Activated T-cell treated with anti-CD3 and anti-CD28 coated beads, Interleukin-2, amount 50 U/mL, for 48 hours (primary cell): ENCODE data around the gene ZNF175.

Experiments used
- DNase-seq, 2 experiments: peaks; one replicate each; pipeline ENCODE4 v3.0.0-alpha.2; 2020

The ZNF175 gene

DNA sequence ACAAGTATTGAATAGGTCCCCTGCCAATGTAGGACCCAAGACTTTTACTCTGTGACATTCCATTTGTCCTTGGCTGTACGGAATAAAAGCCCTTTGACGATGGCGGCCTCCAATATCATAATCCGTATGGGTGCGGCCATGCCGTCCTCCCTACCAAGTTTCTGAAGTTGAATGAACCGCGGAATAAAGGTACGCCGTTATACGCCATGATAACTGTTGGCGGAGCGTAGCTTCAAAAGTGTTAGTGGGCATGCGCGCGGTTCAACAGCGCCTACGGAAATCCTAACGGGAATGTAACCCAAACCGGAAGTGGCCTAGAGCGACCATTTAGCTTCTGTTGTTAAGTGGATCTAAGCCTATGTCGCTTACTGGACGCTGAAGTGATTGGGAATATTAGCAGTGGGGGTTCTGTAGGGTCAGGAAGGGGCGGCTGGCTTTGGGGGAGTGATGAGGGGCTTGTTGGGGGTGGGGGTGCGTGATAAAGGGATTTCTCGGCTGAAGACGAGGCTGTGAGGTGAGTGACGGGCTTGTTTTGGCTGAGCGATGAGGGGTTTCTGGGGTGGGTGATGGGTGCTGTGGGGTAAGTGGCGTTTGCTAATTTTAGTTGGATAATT is at the start of gene ZNF175:
TSS of gene ZNF175 (plus strand) at position 322 of the 614 bp plus-strand sequence. CDS start 2,047 bp downstream, outside the sequence.
- peak; percentile 90 to 94 for DNase-seq

DNA sequence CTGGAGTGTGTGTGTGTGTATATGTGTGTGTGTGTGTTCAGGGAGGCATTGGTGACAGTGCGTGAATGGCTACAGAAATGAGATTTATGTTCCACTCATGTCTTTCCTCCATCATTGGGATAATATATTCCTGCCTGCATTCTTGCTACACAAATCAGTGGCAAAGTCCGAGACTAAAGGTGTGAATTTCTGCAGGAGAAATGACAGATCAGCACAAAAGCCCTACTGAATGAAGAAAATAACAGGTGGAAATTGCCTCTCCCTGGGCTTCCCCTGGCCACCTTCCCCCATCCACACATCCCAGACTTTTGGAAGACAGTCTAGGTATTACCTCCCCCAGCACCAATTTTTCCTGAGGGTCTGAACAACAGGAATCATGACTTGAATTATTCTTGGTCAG is 49.7 kb upstream of the ZNF175 start:
- DNase-seq, result no peak

- DNase-seq, result no peak
Observed at GRCh38 chr19:51521781-51522180, 49.3 kb upstream of the ZNF175 start.

DNA sequence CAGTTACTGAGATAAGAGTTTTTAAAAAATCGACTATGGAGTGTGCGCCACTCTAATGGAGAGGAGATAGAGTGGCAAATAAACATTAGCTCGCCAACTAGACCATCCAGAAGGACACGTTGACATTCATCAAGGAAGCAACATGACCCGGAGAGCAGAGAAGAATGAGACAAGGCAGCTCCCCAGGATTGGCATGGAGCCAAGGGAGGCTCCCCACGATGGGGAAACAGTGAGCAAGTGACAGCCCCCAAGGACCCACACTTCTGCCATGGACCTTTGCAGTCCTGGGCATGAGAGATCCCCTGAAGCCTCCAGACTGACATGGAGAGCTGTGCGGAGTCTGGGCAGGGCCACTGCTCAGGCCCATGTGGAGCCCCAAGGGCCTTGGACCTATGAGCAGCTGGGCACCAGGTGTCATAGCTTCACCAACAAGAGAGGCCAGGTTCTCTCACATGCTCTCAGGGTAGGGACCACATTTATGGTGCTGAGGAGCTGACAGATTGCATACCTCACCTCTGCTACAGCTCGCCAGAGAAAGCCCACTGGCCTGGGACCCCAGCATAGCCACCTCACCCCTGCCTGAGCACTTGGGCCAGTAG is 46.3 kb upstream of the ZNF175 start:
- no peak for DNase-seq

DNA sequence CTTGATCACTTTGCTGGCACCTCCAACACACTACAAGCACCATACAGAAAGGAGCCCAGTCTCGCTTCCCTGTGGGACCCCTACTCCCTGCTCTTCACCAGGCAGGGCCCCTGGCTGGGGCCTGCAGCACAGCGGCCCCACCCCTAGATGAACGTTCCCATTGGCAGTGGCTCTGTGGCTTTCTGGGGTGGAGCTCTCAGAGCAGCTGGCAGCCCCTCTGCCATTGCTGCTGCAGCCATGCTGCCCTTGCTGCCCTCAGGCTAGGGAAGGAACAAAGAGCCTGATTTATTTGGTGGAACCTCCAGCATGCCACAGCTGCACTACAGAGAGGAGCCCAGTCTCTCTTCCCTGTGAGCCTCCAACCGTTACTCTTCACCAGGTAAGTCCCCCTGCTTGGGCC is 45.4 kb upstream of the ZNF175 start:
- no peak for DNase-seq

DNA sequence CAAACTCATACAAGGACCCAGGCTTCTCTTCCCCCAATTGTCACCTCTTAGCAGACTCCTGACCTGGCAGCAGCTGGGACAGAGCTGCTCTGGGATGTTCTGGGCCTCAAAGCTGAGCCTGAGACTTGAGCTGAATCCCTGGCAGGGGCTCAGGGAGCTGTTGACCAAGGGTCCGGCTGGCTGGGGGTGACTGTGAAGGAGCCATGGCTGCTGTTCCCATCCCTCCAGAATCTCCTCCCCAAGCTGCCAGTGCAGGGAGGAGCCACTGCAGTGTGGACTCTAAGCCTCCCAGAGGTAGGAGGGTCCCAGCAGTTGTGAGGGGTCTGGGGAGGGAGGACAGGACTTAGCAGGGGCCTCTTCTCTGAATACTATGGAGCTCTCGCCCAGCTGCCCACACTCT is 41.8 kb upstream of the ZNF175 start:
- no peak for DNase-seq

DNA sequence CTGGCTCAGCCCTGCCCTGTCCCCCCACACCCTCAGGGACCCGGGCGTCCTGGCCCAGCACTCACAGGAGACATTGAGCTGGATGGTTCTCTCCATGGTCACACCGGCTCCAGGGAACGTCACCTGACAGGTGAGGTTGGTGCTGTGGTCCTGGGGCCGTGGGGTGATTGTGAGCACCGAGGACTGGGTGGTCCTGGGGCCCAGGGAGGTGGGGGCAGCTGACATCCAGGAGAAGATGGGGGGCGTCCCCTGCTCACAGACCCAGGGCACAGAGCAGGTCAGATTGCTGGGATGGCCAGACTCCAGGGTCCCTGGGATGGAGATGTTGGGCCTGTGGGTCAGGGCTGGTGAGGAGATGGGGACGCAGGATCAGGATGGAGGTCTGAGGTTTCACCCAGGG is 40.5 kb upstream of the ZNF175 start:
- no peak for DNase-seq

DNA sequence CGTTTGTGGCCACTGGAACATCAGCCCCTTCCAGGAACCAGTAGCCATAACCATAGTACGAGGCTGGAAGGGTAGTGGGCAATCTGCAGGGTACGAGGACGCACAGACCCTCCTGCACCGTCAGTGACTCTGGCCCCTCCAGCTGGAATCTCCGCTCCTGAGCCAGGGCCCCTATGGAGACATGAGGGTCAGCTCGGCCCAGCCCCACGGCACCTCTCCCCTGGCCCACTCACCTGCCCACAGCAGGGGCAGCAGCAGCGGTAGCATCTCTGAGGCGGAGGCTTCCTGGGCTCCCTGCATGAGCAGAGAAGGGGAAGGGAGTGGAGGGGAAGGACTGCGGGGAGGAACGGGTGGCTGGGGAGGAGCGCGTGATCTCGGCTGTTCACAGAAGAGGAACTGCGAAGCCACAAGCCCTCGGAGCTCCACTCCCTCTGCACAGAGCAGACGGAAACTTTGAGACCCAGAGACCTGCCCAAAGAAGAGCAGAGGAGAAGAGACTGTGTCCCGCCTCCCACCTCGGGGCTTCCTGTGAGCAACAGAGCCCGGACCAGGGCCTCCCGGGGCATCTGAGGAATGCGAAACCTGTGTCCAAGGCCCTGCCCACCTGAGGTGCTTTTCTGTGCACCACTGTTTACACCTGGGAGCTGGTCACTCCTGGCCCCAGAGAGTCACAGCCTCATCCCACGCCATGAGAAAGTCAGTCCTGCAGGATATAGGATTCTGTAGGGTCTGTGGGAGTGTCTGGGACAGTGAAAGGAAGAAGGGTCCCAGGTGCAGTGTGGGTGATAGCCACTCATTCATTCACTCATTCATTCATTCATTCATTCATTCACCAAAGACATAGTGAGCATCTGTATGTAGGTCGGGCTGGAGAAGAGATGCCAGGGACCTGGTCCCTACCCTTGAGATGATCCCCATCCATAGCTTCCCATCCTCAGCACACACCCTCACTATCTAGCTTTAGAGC is 39.5 kb upstream of the ZNF175 start, which contains the start of gene SIGLEC6:
TSS of gene SIGLEC6 (minus strand) at position 322 of the 967 bp plus-strand sequence. CDS start at position 300, 22 bp downstream.
- DNase-seq, result peak in 1 of 2 experiments; percentile 34

DNA sequence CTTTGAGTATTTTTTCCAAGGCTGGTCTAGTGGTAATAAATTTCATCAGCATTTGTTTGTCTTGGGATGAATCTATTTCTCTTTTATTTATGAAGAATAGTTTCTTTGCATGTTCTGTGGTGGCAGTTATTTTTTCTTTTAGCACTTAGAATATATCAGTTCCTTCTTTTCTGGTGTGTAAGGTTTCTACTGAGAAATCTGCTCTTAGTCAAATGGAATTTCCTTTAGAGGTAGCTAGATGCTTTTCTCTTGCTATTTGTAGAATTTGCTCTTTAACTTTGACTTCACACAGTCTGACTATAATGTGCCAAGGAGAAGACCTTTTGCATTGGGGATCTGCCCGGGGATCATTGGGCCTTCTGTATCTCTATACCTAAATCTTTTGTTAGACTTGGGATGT is 35.5 kb upstream of the ZNF175 start:
- no peak for DNase-seq

- DNase-seq, result no peak
Observed at GRCh38 chr19:51539821-51540366, 31.2 kb upstream of the ZNF175 start.

DNA sequence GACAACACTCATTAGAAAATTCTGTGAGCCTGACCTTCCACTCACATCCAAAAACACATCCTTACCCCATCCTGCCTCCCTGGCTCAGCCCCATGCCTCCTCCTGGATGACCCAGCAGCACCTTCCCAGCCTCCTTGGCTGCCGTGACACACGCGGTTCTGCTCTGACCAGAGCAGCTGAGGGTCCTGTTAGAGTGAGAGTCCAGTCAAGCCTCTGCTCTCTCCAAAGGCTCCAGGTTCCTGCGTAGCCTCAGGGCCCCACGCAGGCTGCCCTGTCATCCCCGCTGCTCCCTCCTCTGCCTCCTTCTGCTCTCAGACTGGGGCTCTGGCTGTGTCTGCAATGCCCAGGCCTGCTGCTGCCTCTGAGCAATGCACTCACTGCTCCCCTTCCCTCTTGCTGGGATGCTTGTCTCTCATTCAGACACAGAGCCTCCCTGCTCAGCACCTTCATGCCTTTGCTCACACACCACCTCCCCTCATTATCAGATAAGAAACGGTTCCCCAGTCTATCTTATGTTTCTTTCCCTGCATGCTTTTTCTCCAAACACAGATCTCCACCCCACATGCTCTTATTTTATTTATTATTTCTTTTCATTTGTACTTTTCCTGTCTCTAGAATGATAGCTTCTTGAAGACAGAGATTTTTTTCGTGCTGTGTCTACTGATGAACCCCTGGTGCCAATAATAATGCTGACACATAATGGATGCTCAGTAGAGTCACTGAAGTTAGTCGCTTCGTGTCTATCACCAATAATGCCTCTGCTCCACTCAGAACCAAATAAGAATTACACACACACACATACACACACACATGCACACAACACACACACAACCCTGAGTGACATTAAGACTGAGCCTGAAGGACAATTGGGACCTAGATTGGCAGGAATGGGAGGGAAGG is 29.4 kb upstream of the ZNF175 start:
- DNase-seq, result no peak

DNA sequence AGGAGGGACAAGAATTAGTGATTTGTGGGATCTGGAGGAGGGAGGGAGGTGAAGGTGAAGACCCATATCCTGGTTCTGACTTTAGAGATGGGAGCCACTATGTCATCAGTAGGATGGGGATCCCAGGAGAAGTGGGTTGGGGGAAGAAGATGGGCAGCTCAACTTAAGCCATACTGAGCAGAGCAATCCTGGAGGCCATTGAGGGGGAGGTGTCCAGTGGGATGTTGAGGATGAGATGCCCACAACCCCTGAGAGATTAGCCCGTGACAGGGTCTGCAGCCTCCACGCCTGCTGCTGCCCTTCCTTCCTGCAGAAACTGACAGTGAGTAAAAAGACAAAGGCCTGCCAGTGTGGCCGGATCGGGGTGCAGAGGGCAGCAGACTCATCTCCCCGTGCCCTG is 28.4 kb upstream of the ZNF175 start:
- no peak for DNase-seq

- DNase-seq, result no peak
Observed at GRCh38 chr19:51544038-51544437, 27.0 kb upstream of the ZNF175 start.

DNA sequence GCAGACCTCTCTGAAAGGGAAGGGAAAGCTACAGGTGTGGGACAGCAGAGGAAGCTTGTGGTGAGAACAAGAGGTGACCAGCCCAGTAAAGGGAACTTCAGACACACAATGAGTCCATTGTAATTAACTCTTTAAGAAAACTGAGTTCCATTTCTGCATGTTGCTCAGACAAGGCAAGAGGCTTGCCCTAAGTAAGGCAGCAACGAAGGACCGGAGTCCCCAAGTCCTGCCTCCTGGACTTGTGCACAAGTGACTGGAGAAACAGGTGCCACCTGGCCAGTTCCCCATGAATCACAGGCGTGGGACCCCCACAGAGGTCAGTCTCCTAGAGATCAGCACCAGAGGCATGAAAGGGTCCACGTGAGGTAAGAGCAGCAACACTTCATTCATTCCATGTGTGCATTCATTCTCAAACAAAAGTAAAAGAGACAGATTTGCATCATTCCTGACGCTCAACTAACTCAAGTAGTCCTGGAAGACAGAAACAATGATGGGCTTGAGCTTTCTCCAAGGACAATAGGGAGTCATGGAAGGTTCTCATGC is 24.9 kb upstream of the ZNF175 start:
- DNase-seq, result no peak

DNA sequence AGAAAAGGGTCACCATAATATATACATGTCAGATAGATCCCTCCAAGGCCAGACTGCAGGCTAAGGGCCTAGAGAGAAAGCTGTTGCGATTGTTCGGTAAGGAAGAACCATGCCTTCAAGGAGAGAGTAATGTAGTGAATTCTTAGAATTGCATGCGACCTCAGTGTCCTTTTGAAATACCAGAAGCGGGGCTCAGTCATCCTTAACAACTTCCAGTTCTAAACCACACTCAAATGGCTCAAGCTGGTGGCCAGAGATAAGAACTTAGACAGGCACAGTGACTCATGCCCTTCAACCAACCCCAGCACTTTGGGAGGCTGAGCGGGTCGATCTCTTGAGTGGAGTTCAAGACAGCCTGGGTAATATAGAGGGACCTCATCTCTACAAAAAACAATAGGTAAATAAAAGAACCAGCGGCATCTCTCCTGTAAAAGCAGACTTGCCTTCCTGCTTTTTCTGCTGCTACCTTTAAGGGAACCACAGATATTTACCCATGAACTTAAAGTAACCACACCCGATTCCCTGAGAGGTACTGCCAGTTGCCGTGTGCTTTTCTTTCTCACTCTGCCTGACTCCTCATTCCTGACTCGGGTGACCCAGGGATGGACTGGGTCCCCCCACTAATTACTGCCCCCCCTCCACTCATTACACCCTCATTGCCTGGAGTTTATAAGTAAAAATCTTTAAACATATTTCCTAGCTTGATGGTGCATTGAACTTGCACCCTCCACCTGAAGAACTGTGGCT is 24.3 kb upstream of the ZNF175 start:
- DNase-seq, result peak in 1 of 2 experiments; percentile 44

DNA sequence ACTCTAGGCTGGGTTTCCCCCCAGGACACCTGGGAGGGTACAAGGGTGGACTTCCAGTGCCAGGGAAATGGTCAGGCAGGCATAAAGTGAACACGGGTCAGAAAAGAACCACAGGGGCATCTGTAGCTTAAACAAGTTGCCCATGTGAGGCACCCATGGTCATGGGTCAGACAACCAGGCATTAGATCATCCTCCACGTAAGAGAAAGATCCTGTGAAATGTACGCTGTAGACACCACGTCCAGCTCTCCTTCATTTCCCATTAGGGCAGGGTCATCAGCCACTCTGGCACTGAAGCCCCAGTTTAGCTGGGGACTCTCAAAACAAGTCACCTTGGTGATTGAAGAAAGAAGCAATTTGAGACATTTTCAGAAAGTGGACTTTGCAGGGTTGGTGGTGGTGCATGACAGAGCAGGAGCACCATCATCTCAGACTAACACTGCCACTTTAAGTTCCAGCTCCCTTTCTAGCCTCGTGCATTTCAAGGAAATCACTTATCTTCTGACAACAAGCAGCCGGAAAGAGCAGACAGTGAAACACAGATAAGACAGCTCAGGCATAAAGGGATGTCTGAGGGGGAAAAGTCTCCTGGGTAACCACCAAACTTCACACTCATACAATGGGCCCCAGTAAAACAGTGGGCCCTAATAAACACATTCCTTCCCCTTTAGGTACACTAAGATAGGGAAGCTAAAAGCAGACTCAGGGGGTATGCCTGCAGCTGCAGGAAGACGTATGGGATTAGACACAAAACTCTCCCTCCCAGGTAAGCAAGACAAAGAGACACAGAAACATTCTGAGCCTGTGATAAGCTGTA is 23.5 kb upstream of the ZNF175 start:
- no peak for DNase-seq

DNA sequence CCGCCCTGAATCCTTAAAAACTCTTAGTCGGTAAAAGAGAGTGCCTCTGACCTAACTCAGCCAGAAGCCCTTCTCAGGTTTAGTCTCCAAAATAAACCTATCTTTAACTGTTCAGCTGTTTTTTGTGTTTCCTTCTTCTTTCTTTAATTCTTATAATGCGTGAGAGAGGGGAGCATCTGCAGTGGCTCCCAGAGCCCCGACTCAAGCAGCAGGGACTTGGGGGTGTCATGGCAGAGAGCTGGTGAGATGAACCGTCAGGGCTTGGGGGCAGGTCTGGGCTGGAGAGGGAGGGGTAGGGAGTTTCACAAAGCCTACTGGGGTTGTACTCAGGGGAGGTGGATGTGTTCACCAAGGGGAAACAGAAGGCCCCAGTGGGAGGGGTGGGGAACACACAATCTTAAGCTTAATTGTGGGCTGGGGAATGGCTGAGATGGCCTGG is 22.9 kb upstream of the ZNF175 start:
- DNase-seq, result no peak

DNA sequence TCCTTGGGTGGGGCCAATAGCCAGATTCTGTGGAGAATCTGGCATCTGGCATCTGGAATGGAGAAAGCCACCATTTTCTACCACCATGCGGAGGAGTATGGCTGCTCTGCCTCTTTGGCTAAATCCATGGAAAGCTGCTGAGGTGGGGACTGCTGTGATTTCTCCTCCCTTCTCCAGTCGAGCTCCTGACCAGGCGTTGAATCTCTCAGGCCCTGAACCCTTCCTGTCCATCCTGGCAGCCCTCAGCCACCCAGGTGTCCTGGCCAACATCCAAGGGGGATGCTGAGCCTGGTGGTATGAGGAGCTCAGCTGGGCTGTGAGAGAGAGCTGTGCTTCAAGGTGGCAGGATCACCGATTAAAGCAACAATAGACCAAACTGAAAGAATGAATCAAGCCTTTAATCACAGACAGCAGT is 22.2 kb upstream of the ZNF175 start:
- no peak for DNase-seq

- no peak for DNase-seq
Observed at GRCh38 chr19:51549533-51550324, 21.4 kb upstream of the ZNF175 start.
